Loucy (cell line): ENCODE data around the gene SLC25A11.

Experiments used
- H2AFZ ChIP-seq: fragments of 200-600 bp; sonication (generic); 2 replicates; pipeline ENCODE4 v1.6.0; 2016; ENCODE audit warnings: antibody characterized with exemption, mild to moderate bottlenecking, low read length, moderate library complexity
- H3F3A ChIP-seq: fragments of 200-600 bp; 2 replicates; pipeline ENCODE4 v1.6.0; 2016; ENCODE audit warnings: antibody characterized with exemption, low read depth, mild to moderate bottlenecking
- H3K27me3 ChIP-seq: fragments of 200-600 bp; sonication (generic); 2 replicates; pipeline ENCODE4 v1.6.1; 2014; ENCODE audit warnings: low read length, mild to moderate bottlenecking; ENCODE audit not compliant: insufficient read depth, poor library complexity, severe bottlenecking
- H3K36me3 ChIP-seq: fragments of 200-600 bp; sonication (generic); 2 replicates; pipeline ENCODE4 v1.6.1; 2016; ENCODE audit warnings: low read length; ENCODE audit not compliant: insufficient read depth
- H3K4me1 ChIP-seq: fragments of 200-600 bp; sonication (generic); 2 replicates; pipeline ENCODE4 v1.5.1; 2014; ENCODE audit warnings: low read length, mild to moderate bottlenecking; ENCODE audit not compliant: insufficient read depth, poor library complexity, severe bottlenecking
- H3K4me2 ChIP-seq: fragments of 200-600 bp; sonication (generic); 2 replicates; pipeline ENCODE4 v1.6.0; 2014; ENCODE audit warnings: antibody characterized with exemption, low read length, low read depth, mild to moderate bottlenecking; ENCODE audit not compliant: poor library complexity, severe bottlenecking
- H3K4me3 ChIP-seq: fragments of 200-600 bp; sonication (generic); 2 replicates; pipeline ENCODE4 v1.5.1; 2014; ENCODE audit warnings: low read length, mild to moderate bottlenecking, mixed read lengths; ENCODE audit not compliant: poor library complexity, severe bottlenecking
- H3K79me2 ChIP-seq: fragments of 200-600 bp; sonication (generic); 2 replicates; pipeline ENCODE4 v1.6.1; 2014; ENCODE audit warnings: low read length; ENCODE audit not compliant: insufficient read depth
- H3K9ac ChIP-seq: fragments of 200-600 bp; sonication (generic); 2 replicates; pipeline ENCODE4 v1.6.0; 2014; ENCODE audit warnings: mild to moderate bottlenecking, low read depth, low read length, moderate library complexity; ENCODE audit not compliant: poor library complexity, severe bottlenecking
- H3K9me2 ChIP-seq: fragments of 200-600 bp; sonication (generic); replicated peaks from 2 replicates; pipeline ENCODE4 v1.6.1; 2016; ENCODE audit warnings: low read depth, low read length, mixed read lengths
- H3K9me3 ChIP-seq: fragments of 200-600 bp; sonication (generic); 2 replicates; pipeline ENCODE4 v1.6.1; 2014; ENCODE audit warnings: mild to moderate bottlenecking, antibody characterized with exemption, low read length, low read depth; ENCODE audit not compliant: insufficient read depth
- H4K20me1 ChIP-seq: fragments of 200-600 bp; sonication (generic); 2 replicates; pipeline ENCODE4 v1.6.0; 2014; ENCODE audit warnings: antibody characterized with exemption, low read length, mild to moderate bottlenecking; ENCODE audit not compliant: insufficient read depth, poor library complexity, severe bottlenecking
- CTCF ChIP-seq: fragments of 200-600 bp; sonication (generic); conservative IDR thresholded peaks from 2 replicates; pipeline ENCODE4 v1.5.1; 2014; ENCODE audit warnings: mild to moderate bottlenecking, antibody characterized with exemption, low read length
- EZH2phosphoT487 ChIP-seq: fragments of 200-600 bp; IDR thresholded peaks from 2 replicates; pipeline ENCODE4 v1.6.1; 2018; ENCODE audit warnings: antibody characterized with exemption, mild to moderate bottlenecking, moderate library complexity, borderline replicate concordance

SLC25A11 gene

GRCh38 chr17:4939546-4939795, 375 bp downstream of the SLC25A11 start:
- Histone ChIP-seq H3K9me2 (no peaks in the 10 kb centered on the region), H3K4me1 (peaks cover 70% of the 10 kb centered on the region), H3K4me3 (peak overlapping the region; percentile 90), H3K9me3 (no peaks in the 10 kb centered on the region), H4K20me1 (peaks cover 41% of the 10 kb centered on the region), H3K27me3 (no peaks in the 10 kb centered on the region), H3K9ac (peak overlapping the region; percentile 99), H3K36me3 (peaks cover 18% of the 10 kb centered on the region; the same call in 1 of the 2 replicates), H3K79me2 (peaks cover 73% of the 10 kb centered on the region), H3F3A (peaks cover 19% of the 10 kb centered on the region), H2AFZ (peak overlapping the region; percentile 67), H3K4me2 (peak overlapping the region; percentile 98)
- no peak for TF ChIP-seq CTCF
- TF ChIP-seq EZH2phosphoT487, result no peak

GRCh38 chr17:4938688-4939545, 929 bp downstream of the SLC25A11 start:
- peaks cover 38% of the 10 kb centered on the region for H4K20me1 ChIP-seq
- peaks cover 69% of the 10 kb centered on the region for H3K4me1 ChIP-seq
- peaks cover 17% of the 10 kb centered on the region for H3F3A ChIP-seq
- no peak for TF ChIP-seq CTCF
- peaks cover 16% of the 10 kb centered on the region; the same call in 1 of the 2 replicates for H3K36me3 ChIP-seq
- no peaks in the 10 kb centered on the region for H3K9me2 ChIP-seq
- H3K79me2 ChIP-seq, result peaks cover 67% of the 10 kb centered on the region
- no peaks in the 10 kb centered on the region for H3K9me3 ChIP-seq
- peak overlapping the region; percentile 90 for H3K4me3 ChIP-seq
- peak overlapping the region; percentile 67 for H2AFZ ChIP-seq
- no peaks in the 10 kb centered on the region for H3K27me3 ChIP-seq
- H3K9ac ChIP-seq, result peak overlapping the region; percentile 99
- peak overlapping the region; percentile 98 for H3K4me2 ChIP-seq

GRCh38 chr17:4938069-4938491, 1.8 kb downstream of the SLC25A11 start:
- Histone ChIP-seq H4K20me1 (peaks cover 29% of the 10 kb centered on the region), H2AFZ (no peak overlapping the region), H3K4me3 (peak overlapping the region; percentile 90), H3K9me2 (no peaks in the 10 kb centered on the region), H3K4me1 (peaks cover 69% of the 10 kb centered on the region), H3F3A (peaks cover 12% of the 10 kb centered on the region), H3K9me3 (no peaks in the 10 kb centered on the region), H3K27me3 (no peaks in the 10 kb centered on the region), H3K4me2 (peak overlapping the region; percentile 98), H3K36me3 (peaks cover 10% of the 10 kb centered on the region; the same call in 1 of the 2 replicates), H3K79me2 (peaks cover 59% of the 10 kb centered on the region), H3K9ac (peak overlapping the region; percentile 99)
- TF ChIP-seq CTCF, result no peak
- no peak for TF ChIP-seq EZH2phosphoT487
